Kidney epithelial cell (primary cell): ENCODE measurements around the gene TLCD1. TPM values are rescaled to one million over a fixed set of nuclear protein-coding genes. Genes with fewer than 3 reads are reported as not detected.

Source experiments
- DNase-seq: peaks from one replicate; pipeline ENCODE4 v3.0.0-alpha.2; 2010; ENCODE audit warnings: low read depth
- H3K27me3 ChIP-seq: 2 replicates; pipeline ENCODE4 v1.6.0; 2011; ENCODE audit warnings: low read length; ENCODE audit not compliant: control insufficient read depth, insufficient read depth
- H3K36me3 ChIP-seq: 2 replicates; pipeline ENCODE4 v1.5.1; 2011; ENCODE audit warnings: low read length; ENCODE audit not compliant: control insufficient read depth, insufficient read depth
- H3K4me3 ChIP-seq: 2 replicates; pipeline ENCODE4 v1.5.1; 2011; ENCODE audit warnings: low read depth, mild to moderate bottlenecking, control low read depth, low read length
- total RNA-seq: library from RNA; depleted of rRNA; stranded (reverse); fragments of >200 nt; gene quantifications from 2 replicates; pipeline ENCODE4 v1.2.3, GENCODE V29; 2015
- TF ChIP-seq, protein P1 (sequence below): IDR thresholded peaks from 2 replicates; pipeline ENCODE4 v1.5.1; 2011; ENCODE audit warnings: mild to moderate bottlenecking, moderate library complexity, low read length, control low read depth, inconsistent platforms; ENCODE audit not compliant: insufficient read depth, poor library complexity, severe bottlenecking

The TLCD1 gene
- total RNA-seq, 1 donor from 2014 or later, result 5.1 TPM

GRCh38 chr17:28703552-28704218 lies 22.3 kb downstream of the TLCD1 start:
- peaks cover 4% of the 10 kb centered on the region for H3K36me3 ChIP-seq
- no peak for DNase-seq
- H3K27me3 ChIP-seq, result no peaks in the 10 kb centered on the region
- TF ChIP-seq, protein P1, sequence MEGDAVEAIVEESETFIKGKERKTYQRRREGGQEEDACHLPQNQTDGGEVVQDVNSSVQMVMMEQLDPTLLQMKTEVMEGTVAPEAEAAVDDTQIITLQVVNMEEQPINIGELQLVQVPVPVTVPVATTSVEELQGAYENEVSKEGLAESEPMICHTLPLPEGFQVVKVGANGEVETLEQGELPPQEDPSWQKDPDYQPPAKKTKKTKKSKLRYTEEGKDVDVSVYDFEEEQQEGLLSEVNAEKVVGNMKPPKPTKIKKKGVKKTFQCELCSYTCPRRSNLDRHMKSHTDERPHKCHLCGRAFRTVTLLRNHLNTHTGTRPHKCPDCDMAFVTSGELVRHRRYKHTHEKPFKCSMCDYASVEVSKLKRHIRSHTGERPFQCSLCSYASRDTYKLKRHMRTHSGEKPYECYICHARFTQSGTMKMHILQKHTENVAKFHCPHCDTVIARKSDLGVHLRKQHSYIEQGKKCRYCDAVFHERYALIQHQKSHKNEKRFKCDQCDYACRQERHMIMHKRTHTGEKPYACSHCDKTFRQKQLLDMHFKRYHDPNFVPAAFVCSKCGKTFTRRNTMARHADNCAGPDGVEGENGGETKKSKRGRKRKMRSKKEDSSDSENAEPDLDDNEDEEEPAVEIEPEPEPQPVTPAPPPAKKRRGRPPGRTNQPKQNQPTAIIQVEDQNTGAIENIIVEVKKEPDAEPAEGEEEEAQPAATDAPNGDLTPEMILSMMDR, result no peak
- H3K4me3 ChIP-seq, result no peak overlapping the region

- Histone ChIP-seq H3K36me3 (peaks cover 4% of the 10 kb centered on the region), H3K4me3 (no peak overlapping the region), H3K27me3 (no peaks in the 10 kb centered on the region)
- DNase-seq, result no peak
- TF ChIP-seq, protein P1, result no peak
Observed at GRCh38 chr17:28702752-28703150, 23.3 kb downstream of the TLCD1 start.

DNA sequence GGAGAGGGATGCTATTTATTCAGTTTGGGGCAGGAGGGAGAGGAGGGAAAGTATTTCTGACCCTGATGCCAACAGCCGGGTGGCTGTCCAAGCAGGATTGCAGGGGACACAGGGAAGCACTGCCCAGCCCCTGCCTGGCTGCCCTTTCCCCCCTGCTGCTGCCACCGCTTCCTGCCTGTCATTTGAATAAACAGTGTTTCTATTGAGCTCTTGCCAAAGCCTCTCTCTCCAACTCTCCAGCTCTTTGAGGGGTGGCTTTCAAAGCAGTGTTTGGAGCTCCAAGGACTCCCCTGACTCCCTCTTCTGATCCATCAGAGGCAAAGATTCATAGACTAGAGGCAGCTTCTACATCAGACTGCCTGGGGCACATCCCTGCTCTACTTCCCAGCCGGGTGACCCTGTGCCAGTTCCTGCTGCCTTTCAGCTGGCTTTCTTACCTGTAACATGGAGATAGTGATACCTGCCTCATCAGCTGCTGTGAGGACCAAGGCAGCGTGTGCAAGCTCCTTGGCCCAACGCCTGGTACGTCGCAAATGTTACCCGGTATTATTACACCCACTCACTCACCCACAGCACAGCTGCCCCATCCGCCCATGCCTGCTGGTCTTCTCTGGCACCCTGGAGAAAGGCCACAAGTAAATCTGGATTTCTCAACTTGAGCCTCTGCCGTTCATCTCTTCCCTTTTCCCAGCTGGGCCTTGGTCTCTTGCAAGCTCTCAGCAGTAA lies 23.8 kb downstream of the TLCD1 start:
- Histone ChIP-seq H3K27me3 (no peaks in the 10 kb centered on the region), H3K36me3 (peaks cover 4% of the 10 kb centered on the region), H3K4me3 (no peak overlapping the region)
- DNase-seq, result no peak
- TF ChIP-seq, protein P1, result no peak

DNA sequence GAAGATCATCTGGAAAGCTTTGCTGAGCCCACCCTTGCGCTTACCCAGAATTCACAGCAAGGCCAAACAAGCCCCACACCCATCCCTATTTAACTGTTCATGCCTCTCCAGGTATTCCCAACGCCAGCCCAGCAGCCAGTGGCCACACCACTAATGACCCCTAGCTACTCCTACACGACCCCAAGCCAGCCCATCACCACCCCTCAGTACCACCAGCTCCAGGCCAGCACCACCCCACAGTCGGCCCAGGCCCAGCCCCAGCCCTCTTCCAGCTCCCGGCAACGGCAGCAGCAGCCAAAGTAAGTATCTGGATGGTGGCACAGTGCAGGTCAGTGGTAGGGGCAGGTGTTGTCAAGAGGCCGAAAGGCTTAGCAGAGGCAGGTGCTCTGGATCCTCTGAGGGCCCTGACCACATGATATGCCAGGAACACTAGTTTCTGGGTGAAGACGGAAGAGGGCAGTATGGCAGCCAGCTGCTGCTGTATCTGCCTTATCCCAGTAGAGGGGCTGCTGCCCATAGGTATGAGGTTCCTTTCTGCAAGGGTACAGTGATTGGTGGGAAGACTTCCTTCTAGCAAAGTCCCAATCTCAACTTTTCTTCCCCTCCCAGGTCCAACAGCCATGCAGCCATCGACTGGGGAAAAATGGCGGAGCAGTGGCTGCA lies 25.1 kb downstream of the TLCD1 start:
- TF ChIP-seq, protein P1, result no peak
- H3K27me3 ChIP-seq, result no peaks in the 10 kb centered on the region
- no peak for DNase-seq
- peaks cover 6% of the 10 kb centered on the region for H3K36me3 ChIP-seq
- H3K4me3 ChIP-seq, result no peak overlapping the region

GRCh38 chr17:28700278-28700677 lies 25.8 kb downstream of the TLCD1 start:
- Histone ChIP-seq H3K4me3 (no peak overlapping the region), H3K27me3 (no peaks in the 10 kb centered on the region), H3K36me3 (peaks cover 6% of the 10 kb centered on the region)
- TF ChIP-seq, protein P1, result no peak
- no peak for DNase-seq
